HG03097 (cell line): ENCODE data around the gene MBTPS1.

Experiments
- ATAC-seq: cut with Tn5 transposase; IDR thresholded peaks from one replicate; pipeline ENCODE4 v1.9.1; 2021; ENCODE audit not compliant: unreplicated experiment, low FRiP score

Gene MBTPS1

DNA sequence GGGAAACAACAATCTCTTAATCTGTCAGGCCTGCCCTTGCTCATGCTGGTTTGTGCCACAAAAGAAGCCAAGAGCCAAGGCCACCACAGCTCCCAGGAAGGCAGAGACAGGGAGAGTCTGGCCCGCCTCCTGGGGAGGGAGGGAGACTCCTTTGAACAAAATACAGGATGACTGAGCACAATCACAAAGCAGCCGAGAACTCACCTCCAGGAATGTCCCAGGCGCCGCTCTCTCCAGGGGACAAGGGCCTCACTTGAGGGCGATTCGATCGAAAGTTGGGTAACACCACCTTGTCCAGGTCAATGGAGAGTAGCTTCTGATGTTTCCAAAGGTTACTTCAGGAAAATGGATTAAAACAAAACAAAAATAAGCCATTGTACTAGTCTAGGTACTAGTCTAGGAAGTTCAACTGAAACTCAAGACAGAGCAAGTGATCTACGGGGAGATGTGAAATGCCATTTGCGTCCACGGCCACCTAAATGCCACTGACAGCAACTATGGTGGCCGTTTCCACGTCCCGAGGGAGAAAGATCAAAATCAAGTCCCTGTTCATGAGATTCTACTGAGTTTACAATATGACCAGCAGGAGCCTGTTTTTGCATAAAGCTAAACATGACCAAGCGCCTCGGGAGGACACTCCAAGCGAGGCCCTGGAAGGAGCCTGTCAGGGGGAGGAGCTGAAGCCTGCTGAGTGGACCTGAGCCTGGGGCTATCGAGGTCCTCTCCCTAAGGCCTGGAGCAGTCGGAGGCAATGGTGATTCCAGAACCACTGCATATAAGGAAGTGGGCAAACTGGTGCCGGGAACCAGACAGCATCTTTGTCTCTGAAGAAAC is 60.7 kb downstream of the MBTPS1 start:
- ATAC-seq = no peak

DNA sequence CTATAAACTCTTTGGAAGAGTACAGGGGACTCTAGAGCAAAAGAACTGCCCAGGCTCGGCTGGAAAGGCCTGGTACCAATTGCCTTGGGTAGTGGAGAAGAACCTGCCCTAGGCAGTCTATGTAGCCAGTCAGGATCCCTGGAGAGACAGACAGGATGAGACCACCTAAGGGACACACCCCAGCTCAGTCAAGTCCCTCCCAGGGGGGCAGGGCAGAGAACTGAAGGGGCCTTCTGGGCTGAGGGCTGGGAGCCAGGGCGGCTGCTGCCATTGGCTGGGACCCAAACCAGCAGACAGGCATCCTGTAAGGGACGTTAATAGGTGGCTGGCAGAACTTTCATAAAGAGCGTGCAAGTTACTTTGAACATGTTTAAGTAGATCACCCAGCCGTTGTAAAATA is 61.4 kb downstream of the MBTPS1 start:
- no peak for ATAC-seq

DNA sequence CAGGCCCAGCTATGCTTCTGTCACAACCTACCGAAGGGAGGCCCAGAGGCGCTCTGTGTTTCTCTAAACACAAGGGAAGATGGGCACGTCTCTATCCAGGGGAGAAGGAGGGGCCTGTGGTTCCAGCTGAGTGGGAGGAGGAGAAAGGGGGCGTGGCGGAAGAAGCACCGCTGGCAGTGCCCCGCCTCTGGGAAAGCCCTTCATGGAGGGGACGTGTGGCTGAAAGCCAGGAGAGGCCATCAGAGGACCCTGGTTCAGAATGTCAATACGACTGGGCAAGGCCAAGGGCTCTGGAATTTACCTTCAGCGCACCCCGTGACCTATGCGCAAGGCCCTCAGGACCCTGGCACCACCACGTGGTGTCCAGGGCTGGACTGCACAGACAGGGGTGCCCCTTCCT is 61.8 kb downstream of the MBTPS1 start:
- no peak for ATAC-seq

- no peak for ATAC-seq
These were observed 62.5 kb downstream of the MBTPS1 start for GRCh38 chr16:84054271-84054670.

- ATAC-seq = no peak
These were observed 63.5 kb downstream of the MBTPS1 start for GRCh38 chr16:84053237-84053636.

DNA sequence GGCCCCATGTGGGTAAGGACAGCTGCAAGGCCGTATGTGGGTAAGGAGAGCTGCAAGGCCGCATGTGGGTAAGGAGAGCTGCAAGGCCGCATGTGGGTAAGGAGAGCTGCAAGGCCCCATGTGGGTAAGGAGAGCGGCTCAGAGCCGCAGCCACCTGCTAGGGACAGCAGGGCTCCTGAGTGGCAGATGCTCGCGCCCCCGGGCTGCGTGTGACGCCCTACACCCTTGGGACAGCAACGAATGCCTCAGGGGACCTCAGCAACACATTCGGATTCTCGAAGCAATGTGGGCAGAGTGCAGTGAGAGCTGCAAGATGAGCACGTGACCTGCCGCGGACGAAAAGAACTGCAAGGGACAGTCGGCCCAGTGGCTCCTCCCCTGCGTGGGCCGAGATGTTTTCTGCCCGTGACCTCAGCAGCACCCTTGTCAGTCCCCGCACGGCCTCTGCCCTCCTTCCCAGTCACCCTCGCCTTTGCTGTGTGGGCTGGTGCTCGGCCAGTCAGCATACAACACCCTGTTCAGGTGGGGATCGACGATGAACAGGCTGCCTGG is 64.6 kb downstream of the MBTPS1 start:
- ATAC-seq = no peak

GRCh38 chr16:84050316-84050715 is 66.4 kb downstream of the MBTPS1 start:
- no peak for ATAC-seq

DNA sequence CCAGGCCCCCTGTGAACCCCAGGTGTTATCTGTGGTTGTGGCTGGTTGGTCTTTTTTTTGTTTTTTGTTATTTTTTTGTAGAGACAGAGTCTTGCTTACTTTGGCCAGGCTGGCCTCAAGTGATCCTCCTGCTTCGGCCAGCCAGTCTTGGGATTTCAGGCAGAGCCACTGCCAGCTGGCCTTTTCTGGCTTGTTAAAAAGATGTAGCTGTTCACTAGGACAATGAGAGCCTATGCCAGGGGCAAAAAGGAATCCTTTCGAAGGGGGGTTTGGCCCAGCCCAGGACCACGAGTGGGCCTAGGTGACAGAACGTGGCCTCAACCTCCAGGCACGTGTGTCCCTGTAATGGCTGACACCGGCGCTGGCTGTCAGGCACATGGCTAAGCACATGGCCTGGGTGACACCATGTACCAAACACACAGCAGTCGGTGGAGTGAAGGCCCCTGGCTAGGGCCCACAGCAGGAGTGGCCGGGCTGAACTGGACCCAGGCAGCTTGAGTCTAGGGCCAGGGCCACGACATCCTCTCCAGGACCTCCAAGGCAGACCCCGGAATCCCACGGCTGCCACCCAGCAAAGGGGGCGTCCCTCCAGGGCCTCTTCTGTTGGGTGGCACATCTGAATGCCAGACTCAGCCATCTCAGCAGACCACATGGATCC is 67.2 kb downstream of the MBTPS1 start:
- ATAC-seq = no peak

DNA sequence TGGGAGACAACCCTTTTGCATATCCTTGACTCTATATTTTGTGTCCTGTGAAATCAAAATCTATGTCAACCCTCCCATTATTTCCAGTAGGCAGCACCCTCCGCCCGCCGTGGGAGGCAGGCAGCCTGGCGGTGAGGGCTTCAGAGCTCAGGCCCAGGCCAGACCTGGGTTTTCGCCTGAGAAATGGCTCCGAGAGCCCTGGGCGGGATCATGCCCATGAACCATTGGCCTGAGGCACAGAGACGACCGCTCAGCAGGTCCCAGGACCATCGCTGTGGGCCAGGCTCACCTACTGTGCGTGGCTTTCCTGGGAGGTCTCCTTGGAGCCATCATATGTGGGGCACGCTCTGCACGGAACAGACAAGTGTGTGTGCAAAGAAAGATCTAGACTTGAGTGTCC is 67.9 kb downstream of the MBTPS1 start:
- no peak for ATAC-seq

DNA sequence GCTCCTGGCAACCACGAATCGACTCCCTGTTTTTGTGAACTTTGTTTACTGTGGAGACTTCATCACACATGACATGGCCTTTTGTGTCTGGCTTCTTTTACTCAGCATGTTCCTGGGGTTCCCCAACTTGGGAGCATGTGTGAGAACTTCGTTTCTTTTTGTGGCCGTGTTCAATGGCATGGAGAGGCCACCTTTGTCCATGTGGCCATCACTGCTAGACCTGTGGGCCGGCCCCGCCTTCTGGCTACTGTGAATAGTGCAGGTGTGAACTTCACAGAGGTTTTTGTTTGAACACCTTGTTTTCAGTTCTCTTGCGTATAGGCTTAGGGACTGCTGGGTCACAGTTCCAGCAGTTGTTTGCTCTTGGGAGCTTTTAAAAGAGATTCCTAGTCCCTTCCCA is 68.5 kb downstream of the MBTPS1 start:
- no peak for ATAC-seq

GRCh38 chr16:84047626-84048025 is 69.1 kb downstream of the MBTPS1 start:
- no peak for ATAC-seq

DNA sequence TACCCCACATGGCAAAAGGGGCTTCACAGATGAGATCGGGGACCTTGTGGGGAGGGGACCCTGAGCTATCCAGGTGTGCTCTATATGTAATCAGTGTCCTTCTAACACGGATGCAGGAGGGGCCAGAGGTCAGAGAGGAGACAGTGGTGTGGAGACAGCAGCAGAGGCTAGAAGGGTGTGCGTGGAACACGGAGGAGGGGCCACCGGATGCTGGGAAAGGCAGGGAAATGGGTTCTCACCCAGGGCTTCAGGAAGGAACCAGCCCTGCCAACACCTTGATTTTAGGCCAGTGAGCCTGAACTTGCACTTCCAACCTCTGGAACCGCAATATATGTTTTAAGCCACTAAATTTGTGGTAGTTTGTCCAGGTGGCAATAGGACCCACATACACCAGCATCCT is 69.5 kb downstream of the MBTPS1 start:
- no peak for ATAC-seq

DNA sequence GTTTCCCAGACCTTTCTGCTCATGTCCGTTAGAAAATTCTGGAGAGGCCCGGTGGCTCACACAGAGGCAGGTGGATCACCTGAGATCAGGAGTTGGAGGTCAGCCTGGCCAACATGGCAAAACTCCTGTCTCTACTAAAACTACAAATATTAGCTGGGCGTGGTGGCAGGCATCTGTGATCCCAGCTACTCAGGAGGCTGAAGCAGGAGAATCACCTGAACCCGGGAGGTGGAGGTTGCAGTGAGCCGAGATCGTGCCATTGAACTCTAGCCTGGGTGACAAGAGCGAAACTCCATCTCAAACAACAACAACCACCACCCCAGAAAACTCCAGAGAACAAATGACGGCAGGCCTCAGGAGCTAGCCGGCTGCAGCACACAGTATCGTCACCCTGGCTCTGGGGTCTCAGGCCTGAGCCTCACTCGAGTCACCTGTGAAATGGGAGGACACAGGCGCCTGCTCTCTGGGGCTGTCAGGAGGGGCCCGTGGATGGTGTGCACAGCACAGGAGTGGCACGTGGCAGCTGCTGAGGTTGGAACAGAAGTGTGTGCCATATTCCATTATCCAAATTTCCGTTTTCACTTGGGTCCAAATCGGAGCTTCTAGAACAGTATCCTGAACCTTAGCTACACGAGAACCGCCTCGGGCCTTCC is 70.8 kb downstream of the MBTPS1 start:
- ATAC-seq = no peak

- ATAC-seq = no peak
These were observed 71.5 kb downstream of the MBTPS1 start for GRCh38 chr16:84045001-84045817.

GRCh38 chr16:84044118-84044488 is 72.6 kb downstream of the MBTPS1 start:
- no peak for ATAC-seq

GRCh38 chr16:84043486-84044117 is 73.1 kb downstream of the MBTPS1 start:
- no peak for ATAC-seq

DNA sequence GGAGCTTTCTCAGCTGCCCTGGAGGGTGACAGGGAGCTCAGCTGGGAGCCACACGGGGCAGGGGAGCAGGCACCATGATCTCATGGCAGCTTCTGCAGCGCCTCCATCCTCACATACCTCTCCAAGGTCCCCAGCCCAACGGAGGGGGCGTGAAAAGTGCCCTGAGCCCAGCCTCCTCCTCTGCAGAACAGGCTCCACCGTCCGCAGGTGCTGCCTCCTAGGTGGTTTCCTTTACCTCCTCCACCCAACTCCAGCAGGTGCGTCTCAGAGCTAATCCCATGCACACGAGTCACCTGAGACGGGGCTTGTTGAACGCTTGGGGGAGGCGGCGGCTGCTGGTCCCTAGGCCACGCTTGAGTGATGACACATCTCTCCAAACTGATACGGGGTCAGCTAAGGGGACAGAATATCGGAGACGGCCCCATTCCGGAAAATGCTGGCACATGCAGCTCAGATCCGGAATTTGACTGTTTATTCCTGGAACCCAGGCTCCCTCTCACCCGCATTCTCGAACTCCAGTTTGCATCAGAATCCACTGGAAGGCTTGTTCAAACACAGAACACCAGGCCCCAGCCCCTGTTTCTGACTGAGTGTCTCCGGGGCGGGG is 73.8 kb downstream of the MBTPS1 start:
- no peak for ATAC-seq

- ATAC-seq = no peak
These were observed 74.3 kb downstream of the MBTPS1 start, which contains the start of gene SLC38A8 for GRCh38 chr16:84042308-84042878. TSS of gene SLC38A8 (minus strand) at chr16:84042795. CDS start at chr16:84042157, 638 bp downstream.

- no peak for ATAC-seq
These were observed 74.9 kb downstream of the MBTPS1 start for GRCh38 chr16:84041881-84042280.
